Subcutaneous abdominal adipose tissue (tissue), 5 donors: Measurements from ENCODE around the gene LNPEP.
"Not testable (repeated sequence)": the region's sequence is repeated elsewhere in the genome, so short reads cannot be mapped to it uniquely, and the experiment has no call there.

Experiments
- H3K27ac ChIP-seq: one replicate; pipeline ENCODE4 v1.7.0; 2013; ENCODE audit warnings: low read depth, mild to moderate bottlenecking, inconsistent platforms, low read length, moderate library complexity
- H3K27me3 ChIP-seq, 5 donors: one replicate each; pipeline ENCODE4 v1.7.0; 2013; ENCODE audit warnings: low read length in 5 of 5, inconsistent platforms in 1 of 5; ENCODE audit not compliant: control insufficient read depth in 5 of 5, insufficient read depth in 4 of 5
- H3K36me3 ChIP-seq, 5 donors: one replicate each; pipeline ENCODE4 v1.7.0; 2013; ENCODE audit warnings: low read length in 5 of 5; ENCODE audit not compliant: control insufficient read depth in 5 of 5, insufficient read depth in 5 of 5
- H3K4me1 ChIP-seq, 5 donors: one replicate each; pipeline ENCODE4 v1.7.0; 2013; ENCODE audit warnings: low read length in 5 of 5, mild to moderate bottlenecking in 3 of 5, moderate library complexity in 1 of 5; ENCODE audit not compliant: control insufficient read depth in 5 of 5, insufficient read depth in 5 of 5
- H3K4me3 ChIP-seq, 5 donors: one replicate each; pipeline ENCODE4 v1.7.0; 2013; ENCODE audit warnings: low read length in 5 of 5, low read depth in 1 of 5
- H3K9ac ChIP-seq, 5 donors: one replicate each; pipeline ENCODE4 v1.7.0; 2013; ENCODE audit warnings: low read length in 5 of 5, mild to moderate bottlenecking in 4 of 5, moderate library complexity in 3 of 5
- H3K9me3 ChIP-seq, 5 donors: one replicate each; pipeline ENCODE4 v1.7.0; 2013; ENCODE audit warnings: low read length in 5 of 5; ENCODE audit not compliant: control insufficient read depth in 5 of 5
- donor health status: healthy.
- donor health status: healthy.
- donor health status: healthy.
- donor health status: healthy.
- donor health status: healthy.

The LNPEP gene

DNA sequence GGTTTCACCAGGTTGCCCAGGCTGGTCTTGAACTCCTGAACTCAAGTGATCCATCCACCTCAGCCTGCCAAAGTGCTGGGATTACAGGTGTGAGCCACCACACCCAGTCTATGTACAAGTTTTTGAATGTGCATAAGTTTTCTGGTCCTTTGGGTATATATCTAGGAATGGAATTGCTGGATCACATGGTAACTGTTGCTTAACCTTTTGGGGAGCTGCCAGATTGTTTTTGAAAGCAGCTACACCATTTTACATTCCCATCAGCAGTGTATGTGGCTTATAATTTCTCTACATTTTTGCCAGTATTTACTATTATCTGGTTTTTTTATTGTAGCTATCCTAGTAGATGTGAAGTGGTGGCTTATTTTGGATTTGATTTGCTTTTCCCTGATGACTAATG, 8.9 kb upstream of the LNPEP start:
- no peak overlapping the region for H3K4me3 ChIP-seq
- no peak overlapping the region for H3K9ac ChIP-seq
- H3K27ac ChIP-seq, result no peak overlapping the region
- no peaks in the 10 kb centered on the region for H3K27me3 ChIP-seq
- peaks cover 0 to 13% (median 9%) of the 10 kb centered on the region in 5 donors for H3K4me1 ChIP-seq
- no peaks in the 10 kb centered on the region for H3K9me3 ChIP-seq
- no peaks in the 10 kb centered on the region for H3K36me3 ChIP-seq

DNA sequence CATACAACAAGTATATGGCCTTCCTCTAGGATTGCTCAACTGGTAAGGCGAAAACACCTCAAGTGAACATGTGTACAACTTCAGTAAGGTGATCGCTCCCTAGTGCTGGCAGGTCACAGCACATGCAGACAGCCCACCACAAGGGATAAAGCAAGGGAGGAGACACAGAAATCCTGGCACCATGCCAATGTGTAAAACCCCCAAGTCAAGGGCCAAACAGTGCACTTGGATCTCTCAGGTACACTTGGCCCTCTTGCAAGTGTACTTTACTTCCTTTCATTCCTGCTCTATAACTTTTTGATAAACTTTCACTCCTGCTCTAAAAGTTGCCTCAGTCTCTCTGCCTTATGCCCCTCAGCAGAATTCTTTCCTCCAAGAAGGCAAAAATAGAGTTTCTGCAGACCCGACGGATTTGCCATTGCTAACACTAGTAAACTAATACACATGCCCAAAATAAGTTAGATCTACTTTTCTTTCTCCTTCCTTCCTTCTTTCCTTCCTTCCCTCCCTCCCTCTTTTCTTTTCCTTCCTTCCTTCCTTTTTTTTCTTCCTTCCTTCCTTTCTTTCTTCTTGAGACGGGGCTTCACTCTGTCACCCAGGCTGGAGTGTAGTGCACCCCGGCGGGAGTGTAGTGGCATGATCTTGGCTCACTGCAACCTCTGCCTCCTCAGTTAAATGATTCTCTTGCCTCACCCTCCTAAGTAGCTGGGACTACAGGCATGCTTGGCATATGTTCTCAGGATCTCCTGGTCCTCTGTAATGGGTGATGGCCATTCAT, 6.8 kb upstream of the LNPEP start:
- H3K27ac ChIP-seq, result no peak overlapping the region
- peaks cover 3 to 33% (median 26%) of the 10 kb centered on the region in 5 donors for H3K4me1 ChIP-seq
- H3K9me3 ChIP-seq, result no peaks in the 10 kb centered on the region
- H3K4me3 ChIP-seq, result no peak overlapping the region
- no peak overlapping the region for H3K9ac ChIP-seq
- H3K27me3 ChIP-seq, result no peaks in the 10 kb centered on the region
- H3K36me3 ChIP-seq, result no peaks in the 10 kb centered on the region

GRCh38 chr5:96930058-96930457, 5.8 kb upstream of the LNPEP start:
- Histone ChIP-seq H3K27me3 (no peaks in the 10 kb centered on the region), H3K36me3 (no peaks in the 10 kb centered on the region), H3K9me3 (no peaks in the 10 kb centered on the region), H3K27ac (no peak overlapping the region), H3K4me1 (peaks cover 3 to 35% (median 29%) of the 10 kb centered on the region in 5 donors), H3K4me3 (no peak overlapping the region), H3K9ac (no peak overlapping the region)

- H3K9me3 ChIP-seq, result no peaks in the 10 kb centered on the region
- H3K27me3 ChIP-seq, result no peaks in the 10 kb centered on the region
- H3K4me3 ChIP-seq, result no peak overlapping the region
- peaks cover 3 to 36% (median 29%) of the 10 kb centered on the region in 5 donors for H3K4me1 ChIP-seq
- no peak overlapping the region for H3K9ac ChIP-seq
- H3K27ac ChIP-seq, result no peak overlapping the region
- H3K36me3 ChIP-seq, result no peaks in the 10 kb centered on the region
These were observed 5.3 kb upstream of the LNPEP start for GRCh38 chr5:96930589-96930988.

- not testable (repeated sequence) for H3K27me3 ChIP-seq, H3K27ac ChIP-seq, H3K4me3 ChIP-seq, H3K36me3 ChIP-seq, H3K9me3 ChIP-seq, H3K9ac ChIP-seq
- H3K4me1 ChIP-seq, result peaks cover 3 to 37% (median 29%) of the 10 kb centered on the region in 5 donors
These were observed 4.8 kb upstream of the LNPEP start for GRCh38 chr5:96931037-96931436.

- H3K4me1 ChIP-seq, result peaks cover 3 to 37% (median 30%) of the 10 kb centered on the region in 5 donors
- H3K9ac ChIP-seq, result no peak overlapping the region
- H3K9me3 ChIP-seq, result no peaks in the 10 kb centered on the region
- H3K4me3 ChIP-seq, result no peak overlapping the region
- H3K27me3 ChIP-seq, result no peaks in the 10 kb centered on the region
- no peaks in the 10 kb centered on the region for H3K36me3 ChIP-seq
- H3K27ac ChIP-seq, result no peak overlapping the region
These were observed 4.3 kb upstream of the LNPEP start for GRCh38 chr5:96931605-96932004.

DNA sequence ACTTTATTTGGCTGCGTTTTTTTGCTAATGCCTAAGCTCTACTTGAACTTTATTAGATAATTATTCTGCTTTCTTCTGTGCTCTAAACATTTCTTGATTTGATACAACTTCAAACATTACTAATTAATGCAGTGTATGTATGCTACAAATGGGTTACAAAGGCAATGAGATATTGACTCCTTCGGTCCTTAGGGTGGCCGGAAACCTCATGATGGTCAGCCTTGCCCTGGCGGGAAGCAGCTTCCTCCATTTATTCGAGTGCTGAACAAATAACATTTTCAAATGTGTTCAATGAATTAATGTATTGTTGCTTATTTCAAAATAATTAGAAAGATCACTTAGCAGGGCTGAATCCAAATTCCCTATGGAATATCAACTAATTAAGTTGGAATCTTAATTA, 3.9 kb upstream of the LNPEP start:
- no peak overlapping the region for H3K27ac ChIP-seq
- H3K9me3 ChIP-seq, result no peaks in the 10 kb centered on the region
- H3K9ac ChIP-seq, result no peak overlapping the region
- H3K36me3 ChIP-seq, result no peaks in the 10 kb centered on the region
- peaks cover 3 to 42% (median 34%) of the 10 kb centered on the region in 5 donors for H3K4me1 ChIP-seq
- no peaks in the 10 kb centered on the region for H3K27me3 ChIP-seq
- no peak overlapping the region for H3K4me3 ChIP-seq

GRCh38 chr5:96933764-96934707, 1.8 kb upstream of the LNPEP start:
- peak overlapping the region; percentile 91 for H3K27ac ChIP-seq
- peak overlapping the region; percentile 12 to 95 (median 83) for H3K9ac ChIP-seq
- H3K27me3 ChIP-seq, result no peaks in the 10 kb centered on the region
- peaks cover 3 to 58% (median 52%) of the 10 kb centered on the region in 5 donors for H3K4me1 ChIP-seq
- H3K9me3 ChIP-seq, result no peaks in the 10 kb centered on the region
- H3K36me3 ChIP-seq, result no peaks in the 10 kb centered on the region
- H3K4me3 ChIP-seq, result peak overlapping the region; percentile 73 to 98 (median 93)

DNA sequence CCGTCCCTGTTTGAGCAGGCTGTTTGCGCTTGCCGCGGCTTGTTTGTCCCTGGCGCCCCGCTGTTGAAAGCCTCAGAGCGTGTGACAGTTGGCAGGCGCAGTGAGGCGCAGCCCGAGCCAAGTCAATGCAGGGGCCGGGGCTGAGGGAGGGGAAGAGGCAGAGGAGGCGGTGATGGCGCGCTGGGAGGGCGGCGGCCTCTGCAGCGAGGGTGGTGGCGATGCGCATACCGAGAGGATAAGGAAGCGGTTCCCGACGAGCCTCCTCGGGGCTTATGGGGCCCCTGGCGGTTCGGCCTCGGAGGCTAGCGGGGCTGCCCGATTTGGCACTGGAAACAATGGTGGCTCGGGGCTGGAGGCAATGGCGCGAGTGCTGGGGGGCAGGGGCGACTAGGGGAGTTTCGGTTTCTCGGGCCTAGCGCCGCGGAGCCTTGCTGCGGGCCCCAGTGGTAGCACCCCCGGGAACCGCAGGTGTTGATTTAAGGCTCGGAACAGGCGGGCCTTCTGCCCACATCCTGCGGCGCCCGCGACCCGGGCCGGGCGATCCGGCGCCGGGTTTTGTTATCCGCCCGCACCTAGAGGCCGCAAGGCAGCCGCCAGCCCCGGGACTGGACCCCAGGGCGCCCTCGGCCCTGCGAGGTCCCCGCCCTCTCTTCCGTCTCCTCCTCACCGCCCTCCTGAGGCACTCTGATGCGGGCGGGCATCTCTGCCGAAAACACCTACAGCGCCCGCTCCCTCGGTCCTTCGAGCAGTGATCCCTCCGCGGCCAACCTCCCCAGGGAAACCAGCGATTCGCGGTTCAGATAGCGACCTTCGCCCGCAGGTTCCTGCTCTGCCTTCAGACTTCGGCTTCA, 947 bp upstream of the LNPEP start:
- Histone ChIP-seq H3K9ac (peak overlapping the region; percentile 12 to 95 (median 92)), H3K27ac (peak overlapping the region; percentile 91), H3K4me1 (peaks cover 3 to 55% (median 52%) of the 10 kb centered on the region in 5 donors), H3K4me3 (peak overlapping the region; percentile 83 to 99 (median 97)), H3K27me3 (no peaks in the 10 kb centered on the region), H3K36me3 (no peaks in the 10 kb centered on the region), H3K9me3 (no peaks in the 10 kb centered on the region)
